B cell (primary cell): ENCODE data around the gene MYZAP. TPM values are rescaled to one million over a fixed set of nuclear protein-coding genes. Genes with fewer than 3 reads are reported as not detected.

Experiments
- ATAC-seq: fragments of 200-7000 bp; cut with Tn5 transposase; one replicate; pipeline ENCODE4 v1.10.0; 2021; ENCODE audit warnings: low read depth, mild to moderate bottlenecking, moderate number of reproducible peaks, moderate library complexity
- CTCF ChIA-PET: fragments of 350-600 bp; sonication (Branson Sonifier 250); formaldehyde crosslinking; loops from one replicate; lab custom pipeline; 2021; ENCODE audit warnings: antibody characterized with exemption, inconsistent platforms; lab: Charles Lee
- POLR2A ChIA-PET: fragments of 350-600 bp; sonication (Branson Sonifier 250); formaldehyde crosslinking; loops from one replicate; lab custom pipeline; 2021; ENCODE audit warnings: antibody characterized with exemption; lab: Charles Lee
- DNase-seq: peaks from one replicate; pipeline ENCODE4 v3.0.0; 2013
- H2AFZ ChIP-seq: 2 replicates; pipeline ENCODE4 v1.6.1; 2012; ENCODE audit warnings: mild to moderate bottlenecking, low read depth, low read length; ENCODE audit not compliant: insufficient read depth, poor library complexity, severe bottlenecking
- H3K27ac ChIP-seq, 2 donors: 1 replicate in 1 of 2; 2 replicates in 1 of 2; pipeline ENCODE4 v1.5.1; 2012 to 2013; ENCODE audit warnings: low read length in 2 of 2, mild to moderate bottlenecking in 2 of 2, moderate library complexity in 1 of 2
- H3K27me3 ChIP-seq, 4 experiments: fragments of 200-600 bp in 1 of 4; sonication (generic) in 1 of 4; replicated peaks in 1 of 4; 1 replicate in 2 of 4; 2 replicates in 2 of 4; pipeline versions ENCODE4 v1.6.1 to v1.7.0; 2013 to 2016; ENCODE audit warnings: low read length in 3 of 4, mild to moderate bottlenecking in 2 of 4, mixed read lengths in 1 of 4, moderate library complexity in 1 of 4; ENCODE audit not compliant: insufficient read depth in 4 of 4, control insufficient read depth in 3 of 4; ENCODE audit errors: control extremely low read depth in 1 of 4
- H3K36me3 ChIP-seq, 2 experiments: replicated peaks in 1 of 2; 1 replicate in 1 of 2; 2 replicates in 1 of 2; pipeline versions ENCODE4 v1.6.1 to v1.7.1; 2013; ENCODE audit warnings: low read length in 1 of 2; ENCODE audit not compliant: insufficient read depth in 2 of 2, control insufficient read depth in 1 of 2; ENCODE audit errors: control extremely low read depth in 1 of 2, extremely low read depth in 1 of 2
- H3K4me1 ChIP-seq, 2 donors: fragments of 200-600 bp in 1 of 2; sonication (generic) in 1 of 2; 1 replicate in 1 of 2; 2 replicates in 1 of 2; pipeline versions ENCODE4 v1.5.1 to v1.6.1; 2013 to 2017; ENCODE audit warnings: low read length in 2 of 2; ENCODE audit not compliant: control insufficient read depth in 2 of 2, insufficient read depth in 2 of 2
- H3K4me2 ChIP-seq: replicated peaks from 2 replicates; pipeline ENCODE3; 2012; ENCODE audit warnings: mild to moderate bottlenecking, low read depth, low read length; ENCODE audit not compliant: poor library complexity, severe bottlenecking
- H3K4me3 ChIP-seq, 5 experiments: fragments of 200-600 bp in 1 of 5; sonication (generic) in 1 of 5; 1 replicate in 3 of 5; 2 replicates in 2 of 5; pipeline versions ENCODE4 v1.5.1 to v1.7.0; 2011 to 2016; ENCODE audit warnings: low read length in 4 of 5, mild to moderate bottlenecking in 4 of 5, low read depth in 2 of 5, control low read depth in 1 of 5, moderate library complexity in 1 of 5; ENCODE audit not compliant: insufficient read depth in 1 of 5; ENCODE audit errors: control extremely low read depth in 1 of 5, extremely low read depth in 1 of 5
- H3K79me2 ChIP-seq: fragments of 200-600 bp; sonication (generic); one replicate; pipeline ENCODE4 v1.6.0; 2016; ENCODE audit warnings: low read length; ENCODE audit not compliant: control insufficient read depth, insufficient read depth
- H3K9ac ChIP-seq: fragments of 200-600 bp; sonication (generic); 2 replicates; pipeline ENCODE4 v1.6.1; 2017; ENCODE audit warnings: mild to moderate bottlenecking, low read length, moderate library complexity
- H3K9me3 ChIP-seq, 3 donors: one replicate each; pipeline versions ENCODE4 v1.6.1 to v1.7.1; 2013; ENCODE audit warnings: low read length in 2 of 3; ENCODE audit not compliant: control insufficient read depth in 2 of 3, insufficient read depth in 1 of 3; ENCODE audit errors: control extremely low read depth in 1 of 3
- H4K20me1 ChIP-seq: 2 replicates; pipeline ENCODE4 v1.6.0; 2012; ENCODE audit warnings: mild to moderate bottlenecking, low read length; ENCODE audit not compliant: insufficient read depth, control insufficient read depth, poor library complexity, severe bottlenecking
- H3K27ac Mint-ChIP-seq: one replicate; pipeline ENCODE4 v1.8.0; 2021; ENCODE audit warnings: mixed read lengths
- H3K27me3 Mint-ChIP-seq: one replicate; pipeline ENCODE4 v1.8.0; 2021; ENCODE audit warnings: mixed read lengths
- H3K4me1 Mint-ChIP-seq: one replicate; pipeline ENCODE4 v1.8.0; 2021; ENCODE audit warnings: mixed read lengths
- H3K4me3 Mint-ChIP-seq: one replicate; pipeline ENCODE4 v1.8.0; 2021; ENCODE audit warnings: mixed read lengths
- H3K9me3 Mint-ChIP-seq: one replicate; pipeline ENCODE4 v1.8.0; 2022; ENCODE audit warnings: mixed read lengths; ENCODE audit not compliant: insufficient read depth
- EZH2 ChIP-seq: IDR thresholded peaks from 2 replicates; pipeline ENCODE4 v1.6.1; 2012; ENCODE audit warnings: borderline replicate concordance, low read depth, mild to moderate bottlenecking, moderate library complexity, low read length; ENCODE audit not compliant: insufficient read depth, poor library complexity, severe bottlenecking
- WGBS: methylation state at CpG from one replicate; pipeline ENCODE4 v1.1.5; 2013; ENCODE audit warnings: missing lambda C conversion rate; ENCODE audit not compliant: insufficient coverage; 5-methylcytosine and 5-hydroxymethylcytosine counted together
- intact Hi-C: fragments of 100-400 bp; cut with micrococcal nuclease; formaldehyde crosslinking; loops from one replicate; pipeline ENCODE4 v1.10.0; 2022
- polyA plus RNA-seq: library from polyadenylated mRNA; depleted of rRNA; stranded (reverse); fragments of >200 nt; gene quantifications from 2 replicates; pipeline ENCODE4 v1.2.3, GENCODE V29; 2012
- total RNA-seq, 2 donors: library from RNA; stranded (reverse); fragments of 120-200 nt in 1 of 2; gene quantifications; 1 replicate in 1 of 2; 2 replicates in 1 of 2; pipeline versions ENCODE4 v1.2.3 to v1.2.4, GENCODE V29; 2013 to 2022
- TF ChIP-seq, protein P1 (sequence below): fragments of 200-600 bp; IDR thresholded peaks from one replicate; pipeline ENCODE4 v1.8.0; 2022; ENCODE audit warnings: antibody characterized with exemption, mild to moderate bottlenecking

The MYZAP gene
- total and polyA plus RNA-seq, 2 donors (not counting 1 experiment from before 2014, with no cell fraction given), result 1.0 to 2.8 TPM

DNA sequence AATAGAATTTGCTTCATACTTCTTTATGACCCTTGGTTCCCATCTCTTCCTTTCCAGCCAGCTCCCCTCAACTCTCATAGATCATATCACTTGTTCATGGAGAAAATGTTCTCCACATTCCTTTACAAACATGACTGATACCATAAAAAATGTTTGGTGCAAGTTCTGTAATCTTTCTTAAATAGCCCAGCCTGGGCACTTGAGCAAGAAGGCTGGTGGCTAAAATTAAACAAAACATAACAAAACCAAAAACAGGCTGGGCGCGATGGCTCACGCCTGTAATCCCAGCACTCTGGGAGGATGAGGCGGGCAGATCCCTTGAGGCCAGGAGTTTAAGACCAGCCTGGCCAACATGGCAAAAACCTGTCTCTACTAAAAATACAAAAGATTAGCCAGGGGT lies 105.9 kb downstream of the MYZAP start:
- H3K4me1 ChIP-seq, result no peaks in the 10 kb centered on the region
- DNase-seq, result no peak
- H3K27ac ChIP-seq, result no peak overlapping the region
- peaks cover 0 to 1% (median 0%) of the 10 kb centered on the region in 3 donors for H3K9me3 ChIP-seq
- 96% methylated on average over 4 of the region's 4 CpGs for WGBS
- no peak overlapping the region for H3K4me2 ChIP-seq
- no peak for ATAC-seq
- TF ChIP-seq EZH2, result no peak
- TF ChIP-seq, protein P1, sequence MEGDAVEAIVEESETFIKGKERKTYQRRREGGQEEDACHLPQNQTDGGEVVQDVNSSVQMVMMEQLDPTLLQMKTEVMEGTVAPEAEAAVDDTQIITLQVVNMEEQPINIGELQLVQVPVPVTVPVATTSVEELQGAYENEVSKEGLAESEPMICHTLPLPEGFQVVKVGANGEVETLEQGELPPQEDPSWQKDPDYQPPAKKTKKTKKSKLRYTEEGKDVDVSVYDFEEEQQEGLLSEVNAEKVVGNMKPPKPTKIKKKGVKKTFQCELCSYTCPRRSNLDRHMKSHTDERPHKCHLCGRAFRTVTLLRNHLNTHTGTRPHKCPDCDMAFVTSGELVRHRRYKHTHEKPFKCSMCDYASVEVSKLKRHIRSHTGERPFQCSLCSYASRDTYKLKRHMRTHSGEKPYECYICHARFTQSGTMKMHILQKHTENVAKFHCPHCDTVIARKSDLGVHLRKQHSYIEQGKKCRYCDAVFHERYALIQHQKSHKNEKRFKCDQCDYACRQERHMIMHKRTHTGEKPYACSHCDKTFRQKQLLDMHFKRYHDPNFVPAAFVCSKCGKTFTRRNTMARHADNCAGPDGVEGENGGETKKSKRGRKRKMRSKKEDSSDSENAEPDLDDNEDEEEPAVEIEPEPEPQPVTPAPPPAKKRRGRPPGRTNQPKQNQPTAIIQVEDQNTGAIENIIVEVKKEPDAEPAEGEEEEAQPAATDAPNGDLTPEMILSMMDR, result no peak
- H4K20me1 ChIP-seq, result no peaks in the 10 kb centered on the region
- no peaks in the 10 kb centered on the region for H3K9me3 Mint-ChIP-seq
- H3K4me3 Mint-ChIP-seq, result no peak overlapping the region
- ChIA-PET CTCF (no interaction called here), POLR2A (no interaction called here)
- H3K9ac ChIP-seq, result no peak overlapping the region
- H3K27me3 Mint-ChIP-seq, result peaks cover 68% of the 10 kb centered on the region
- H3K4me1 Mint-ChIP-seq, result no peaks in the 10 kb centered on the region
- H3K4me3 ChIP-seq, result no peak overlapping the region
- H3K27me3 ChIP-seq, result peaks cover 0 to 16% (median 6%) of the 10 kb centered on the region in 4 experiments
- H3K79me2 ChIP-seq, result no peaks in the 10 kb centered on the region
- H3K36me3 ChIP-seq, result no peaks in the 10 kb centered on the region
- H2AFZ ChIP-seq, result no peak overlapping the region
- H3K27ac Mint-ChIP-seq, result no peak overlapping the region
- intact Hi-C loops, result no loop called here

- POLR2A ChIA-PET, result no interaction called here
- no peaks in the 10 kb centered on the region for H3K9me3 Mint-ChIP-seq
- H3K27ac Mint-ChIP-seq, result no peak overlapping the region
- peaks cover 73% of the 10 kb centered on the region for H3K27me3 Mint-ChIP-seq
- Histone ChIP-seq H2AFZ (no peak overlapping the region), H3K4me3 (no peak overlapping the region), H3K79me2 (no peaks in the 10 kb centered on the region), H3K27ac (no peak overlapping the region), H3K9me3 (peaks cover 0 to 1% (median 0%) of the 10 kb centered on the region in 3 donors), H3K36me3 (no peaks in the 10 kb centered on the region), H3K9ac (no peak overlapping the region), H3K4me2 (no peak overlapping the region), H3K27me3 (peaks cover 0 to 16% (median 6%) of the 10 kb centered on the region in 4 experiments), H3K4me1 (no peaks in the 10 kb centered on the region), H4K20me1 (no peaks in the 10 kb centered on the region)
- DNase-seq (no peak), ATAC-seq (no peak)
- no peak overlapping the region for H3K4me3 Mint-ChIP-seq
- intact Hi-C loops, result no loop called here
- CTCF ChIA-PET, result no interaction called here
- TF ChIP-seq, protein P1, result no peak
- TF ChIP-seq EZH2, result no peak
- H3K4me1 Mint-ChIP-seq, result no peaks in the 10 kb centered on the region
Measured at GRCh38 chr15:57698243-57698642, 106.5 kb downstream of the MYZAP start.
